A673 (cell line): ENCODE data around the gene IL23A. TPM values are rescaled to one million over a fixed set of nuclear protein-coding genes. Genes with fewer than 3 reads are reported as not detected.

Experiments used
- BruUV-seq: library from RNA; stranded (reverse); fragments of 400-500 nt; replicated peaks from 2 replicates; lab custom pipeline; 2021; lab: Mats Ljungman, UMichigan
- CTCF ChIA-PET: fragments of 300-600 bp; sonication (Branson Sonifier 250); formaldehyde crosslinking; loops from one replicate; lab custom pipeline; 2022; ENCODE audit warnings: antibody characterized with exemption; lab: Charles Lee
- POLR2A ChIA-PET: fragments of 300-600 bp; sonication (Branson Sonifier 250); formaldehyde crosslinking; loops from one replicate; lab custom pipeline; 2022; ENCODE audit warnings: antibody characterized with exemption; ENCODE audit not compliant: low non-redundant PET; lab: Charles Lee
- DNase-seq: peaks from one replicate; pipeline ENCODE4 v3.0.0-alpha.2; 2015; ENCODE audit warnings: low spot score
- H3K27ac ChIP-seq: fragments of 200-600 bp; sonication (generic); 2 replicates; pipeline ENCODE4 v1.5.1; 2016; ENCODE audit warnings: mixed run types, low read depth, mild to moderate bottlenecking, mixed read lengths, antibody characterized with exemption, low read length; ENCODE audit not compliant: poor library complexity, severe bottlenecking
- H3K27me3 ChIP-seq: fragments of 200-600 bp; sonication (generic); replicated peaks from 2 replicates; pipeline ENCODE4 v1.6.1; 2017; ENCODE audit warnings: mixed run types, low read depth, mild to moderate bottlenecking, mixed read lengths, antibody characterized with exemption, low read length; ENCODE audit not compliant: insufficient read depth, poor library complexity
- H3K36me3 ChIP-seq: fragments of 200-600 bp; sonication (generic); 2 replicates; pipeline ENCODE4 v1.6.1; 2016; ENCODE audit warnings: mixed run types, mild to moderate bottlenecking, mixed read lengths, antibody characterized with exemption, low read length; ENCODE audit not compliant: insufficient read depth, poor library complexity, severe bottlenecking
- H3K4me1 ChIP-seq: fragments of 200-600 bp; sonication (generic); 2 replicates; pipeline ENCODE4 v1.6.1; 2017; ENCODE audit warnings: mixed run types, mild to moderate bottlenecking, mixed read lengths, antibody characterized with exemption, low read length; ENCODE audit not compliant: insufficient read depth, poor library complexity, severe bottlenecking
- H3K4me3 ChIP-seq: fragments of 200-600 bp; sonication (generic); 2 replicates; pipeline ENCODE4 v1.5.1; 2016; ENCODE audit warnings: low read depth, mixed run types, mild to moderate bottlenecking, mixed read lengths, low read length; ENCODE audit not compliant: poor library complexity, severe bottlenecking
- H3K9me3 ChIP-seq: fragments of 200-600 bp; sonication (generic); 2 replicates; pipeline ENCODE4 v1.6.1; 2016; ENCODE audit warnings: mixed run types, low read depth, mild to moderate bottlenecking, mixed read lengths, antibody characterized with exemption, low read length; ENCODE audit not compliant: poor library complexity, severe bottlenecking
- CTCF ChIP-seq: fragments of 300-800, 200-600 bp; sonication (generic); conservative IDR thresholded peaks from 2 replicates; pipeline ENCODE4 v1.5.1; 2017; ENCODE audit warnings: low read depth, mild to moderate bottlenecking, antibody characterized with exemption, low read length, moderate library complexity, mixed read lengths
- EZH2 ChIP-seq: fragments of 200-600 bp; sonication (generic); IDR thresholded peaks from 2 replicates; pipeline ENCODE4 v1.6.1; 2017; ENCODE audit warnings: borderline replicate concordance, low read depth, mild to moderate bottlenecking, mixed read lengths, antibody characterized with exemption, low read length; ENCODE audit not compliant: poor library complexity, severe bottlenecking
- intact Hi-C: fragments of 100-400 bp; cut with micrococcal nuclease; formaldehyde crosslinking; loops from one replicate; pipeline ENCODE4 v1.10.0; 2022; ENCODE audit not compliant: unreplicated experiment
- total RNA-seq: library from RNA; stranded (reverse); gene quantifications from 2 replicates; pipeline ENCODE4 v1.2.3, GENCODE V29; 2021

Gene IL23A
- total RNA-seq, 1 experiment from 2014 or later: not detected

GRCh38 chr12:56304872-56305590 lies 33.7 kb upstream of the IL23A start:
- Histone ChIP-seq H3K36me3 (peaks cover 12% of the 10 kb centered on the region), H3K4me3 (no peak overlapping the region), H3K4me1 (peaks cover 8% of the 10 kb centered on the region), H3K27ac (no peak overlapping the region), H3K27me3 (no peaks in the 10 kb centered on the region), H3K9me3 (no peaks in the 10 kb centered on the region)
- CTCF ChIA-PET: interaction anchor here (0.7 kb wide), 1 partner anchor 13 kb away, joined by 10 read pairs; no protein-coding TSS in a partner anchor
- no peak for TF ChIP-seq EZH2
- no peak for TF ChIP-seq CTCF
- intact Hi-C loops: no loop called here
- POLR2A ChIA-PET: no interaction called here
- no peak for DNase-seq
- no TSS peak for BruUV-seq

GRCh38 chr12:56307221-56307965 lies 31.3 kb upstream of the IL23A start:
- H3K9me3 ChIP-seq: no peaks in the 10 kb centered on the region
- POLR2A ChIA-PET: interaction anchor here (0.5 kb wide), 1 partner anchor 14 kb away, joined by 4 read pairs; no protein-coding TSS in a partner anchor
- peaks cover 23% of the 10 kb centered on the region for H3K36me3 ChIP-seq
- DNase-seq: no peak
- H3K4me1 ChIP-seq: no peaks in the 10 kb centered on the region
- CTCF ChIA-PET: interaction anchor here (0.5 kb wide), 1 partner anchor 17 kb away, joined by 3 read pairs; no protein-coding TSS in a partner anchor
- H3K27me3 ChIP-seq: no peaks in the 10 kb centered on the region
- TF ChIP-seq CTCF: no peak
- no peak for TF ChIP-seq EZH2
- no TSS peak for BruUV-seq
- no peak overlapping the region for H3K4me3 ChIP-seq
- intact Hi-C loops: no loop called here
- H3K27ac ChIP-seq: no peak overlapping the region

GRCh38 chr12:56308714-56309113 lies 30.0 kb upstream of the IL23A start:
- Histone ChIP-seq H3K9me3 (no peaks in the 10 kb centered on the region), H3K4me3 (no peak overlapping the region), H3K27me3 (no peaks in the 10 kb centered on the region), H3K36me3 (peaks cover 23% of the 10 kb centered on the region), H3K4me1 (no peaks in the 10 kb centered on the region), H3K27ac (no peak overlapping the region)
- POLR2A ChIA-PET: no interaction called here
- CTCF ChIA-PET: no interaction called here
- no peak for DNase-seq
- TF ChIP-seq EZH2: no peak
- no peak for TF ChIP-seq CTCF
- intact Hi-C loops: no loop called here
- BruUV-seq: no TSS peak
